Stimulated activated CD4-positive, alpha-beta T cell treated with anti-CD3 and anti-CD28 coated beads, Interleukin-1b, Interleukin-23, amount 100 ng/mL, for 24 hours (primary cell): ENCODE data around the gene MYO5A.
"Not testable (repeated sequence)": the region's sequence is repeated elsewhere in the genome, so short reads cannot be mapped to it uniquely, and the experiment has no call there.

Experiments used
- DNase-seq, 4 experiments: peaks; one replicate each; pipeline ENCODE4 v3.0.0-alpha.2; 2020; ENCODE audit warnings: low read depth in 4 of 4, low spot score in 1 of 4

Gene MYO5A

GRCh38 chr15:52466134-52466701, 62.5 kb downstream of the MYO5A start:
- peak in 1 of 4 experiments; percentile 28 for DNase-seq

- DNase-seq = no peak
Measured at GRCh38 chr15:52464478-52464877, 64.2 kb downstream of the MYO5A start.

- DNase-seq = no peak
Measured at GRCh38 chr15:52464040-52464439, 64.6 kb downstream of the MYO5A start.

- no peak for DNase-seq
Measured at GRCh38 chr15:52463638-52464037, 65.0 kb downstream of the MYO5A start.

GRCh38 chr15:52462806-52463360, 65.8 kb downstream of the MYO5A start:
- DNase-seq = no peak

- DNase-seq = not testable (repeated sequence)
Measured at GRCh38 chr15:52459701-52460100, 69.0 kb downstream of the MYO5A start.

GRCh38 chr15:52459265-52459664, 69.4 kb downstream of the MYO5A start:
- DNase-seq = not testable (repeated sequence)

- no peak for DNase-seq
Measured at GRCh38 chr15:52448011-52448890, 80.4 kb downstream of the MYO5A start.

GRCh38 chr15:52445954-52446353, 82.7 kb downstream of the MYO5A start:
- no peak for DNase-seq

- DNase-seq = no peak
Measured at GRCh38 chr15:52445553-52445952, 83.1 kb downstream of the MYO5A start.

GRCh38 chr15:52443205-52443604, 85.5 kb downstream of the MYO5A start:
- not testable (repeated sequence) for DNase-seq

GRCh38 chr15:52441841-52442240, 86.8 kb downstream of the MYO5A start:
- DNase-seq = no peak

GRCh38 chr15:52440946-52441345, 87.7 kb downstream of the MYO5A start:
- DNase-seq = no peak

GRCh38 chr15:52440414-52440813, 88.3 kb downstream of the MYO5A start:
- peak in 1 of 4 experiments; percentile 11 for DNase-seq

GRCh38 chr15:52439470-52439869, 89.2 kb downstream of the MYO5A start:
- no peak for DNase-seq

- not testable (repeated sequence) for DNase-seq
Measured at GRCh38 chr15:52439042-52439441, 89.6 kb downstream of the MYO5A start.

GRCh38 chr15:52438047-52438446, 90.6 kb downstream of the MYO5A start:
- DNase-seq = no peak

- DNase-seq = no peak
Measured at GRCh38 chr15:52437646-52438045, 91.0 kb downstream of the MYO5A start.

GRCh38 chr15:52436981-52437380, 91.7 kb downstream of the MYO5A start:
- DNase-seq = no peak

GRCh38 chr15:52434885-52435284, 93.8 kb downstream of the MYO5A start:
- DNase-seq = no peak

- no peak for DNase-seq
Measured at GRCh38 chr15:52428297-52428696, 100.4 kb downstream of the MYO5A start.

- no peak for DNase-seq
Measured at GRCh38 chr15:52427804-52428203, 100.9 kb downstream of the MYO5A start.
